Fibroblast of lung (primary cell): ENCODE results near the gene NOP14. TPM values are rescaled to one million over a fixed set of nuclear protein-coding genes. Genes with fewer than 3 reads are reported as not detected.

Experiments used
- DNase-seq, 2 donors: peaks; one replicate each; pipeline versions ENCODE4 v3.0.0 to v3.0.0-alpha.2; 2010; ENCODE audit warnings: low read depth in 2 of 2
- H2AFZ ChIP-seq: 2 replicates; pipeline ENCODE4 v1.5.1; 2012; ENCODE audit warnings: low read length, control low read depth, inconsistent platforms
- H3K27ac ChIP-seq: 2 replicates; pipeline ENCODE4 v1.5.1; 2011; ENCODE audit warnings: low read length, control low read depth; ENCODE audit not compliant: insufficient read depth
- H3K27me3 ChIP-seq: 2 replicates; pipeline ENCODE4 v1.5.1; 2011; ENCODE audit warnings: mild to moderate bottlenecking, low read length; ENCODE audit not compliant: control insufficient read depth, insufficient read depth
- H3K36me3 ChIP-seq: 2 replicates; pipeline ENCODE4 v1.5.1; 2011; ENCODE audit warnings: low read length; ENCODE audit not compliant: control insufficient read depth, insufficient read depth
- H3K4me1 ChIP-seq: 2 replicates; pipeline ENCODE4 v1.5.1; 2011; ENCODE audit warnings: low read length; ENCODE audit not compliant: control insufficient read depth, insufficient read depth; ENCODE audit errors: extremely low read depth
- H3K4me2 ChIP-seq: 2 replicates; pipeline ENCODE4 v1.5.1; 2011; ENCODE audit warnings: low read length, control low read depth; ENCODE audit not compliant: insufficient read depth; ENCODE audit errors: extremely low read depth
- H3K4me3 ChIP-seq, 4 experiments: fragments of 200-600 bp in 1 of 4; sonication (generic) in 1 of 4; replicated peaks in 1 of 4; 2 replicates each; pipeline ENCODE4 v1.5.1; 2011 to 2016; ENCODE audit warnings: low read length in 4 of 4, low read depth in 3 of 4, mild to moderate bottlenecking in 3 of 4, control low read depth in 2 of 4, inconsistent platforms in 1 of 4, mixed read lengths in 1 of 4; ENCODE audit not compliant: insufficient read depth in 1 of 4; ENCODE audit errors: control extremely low read depth in 1 of 4
- H3K79me2 ChIP-seq: 2 replicates; pipeline ENCODE4 v1.5.1; 2012; ENCODE audit warnings: mild to moderate bottlenecking, low read length, inconsistent platforms; ENCODE audit not compliant: control insufficient read depth, insufficient read depth
- H3K9ac ChIP-seq: 2 replicates; pipeline ENCODE4 v1.5.1; 2011; ENCODE audit warnings: mild to moderate bottlenecking, low read length, control low read depth; ENCODE audit not compliant: insufficient read depth
- H3K9me3 ChIP-seq: 2 replicates; pipeline ENCODE4 v1.5.1; 2012; ENCODE audit warnings: low read depth, low read length; ENCODE audit not compliant: control insufficient read depth, insufficient read depth
- H4K20me1 ChIP-seq: 2 replicates; pipeline ENCODE4 v1.5.1; 2011; ENCODE audit warnings: low read length; ENCODE audit not compliant: control insufficient read depth, insufficient read depth; ENCODE audit errors: extremely low read depth
- CTCF ChIP-seq, 2 donors: IDR thresholded peaks in 1 of 2; conservative IDR thresholded peaks in 1 of 2; 1 replicate in 1 of 2; 2 replicates in 1 of 2; pipeline ENCODE4 v1.5.1; 2011 to 2012; ENCODE audit warnings: low read length in 2 of 2, control low read depth in 1 of 2, inconsistent platforms in 1 of 2, low read depth in 1 of 2, mild to moderate bottlenecking in 1 of 2
- EZH2 ChIP-seq: IDR thresholded peaks from 2 replicates; pipeline ENCODE4 v1.5.1; 2012; ENCODE audit warnings: low read length, control low read depth, mild to moderate bottlenecking; ENCODE audit errors: missing control alignments
- polyA plus RNA-seq, 2 donors: library from polyadenylated mRNA; depleted of rRNA in 1 of 2; stranded (reverse) in 1 of 2; unstranded in 1 of 2; fragments of >200 nt; gene quantifications; 2 replicates each; pipeline ENCODE4 v1.2.1, GENCODE V29; 2011 to 2012; ENCODE audit warnings: missing spikeins in 1 of 2
- total RNA-seq: library from RNA; depleted of rRNA; stranded (reverse); fragments of >200 nt; gene quantifications from 2 replicates; pipeline ENCODE4 v1.2.1, GENCODE V29; 2014

The NOP14 gene
- total and polyA plus RNA-seq, 2 donors (not counting 1 experiment from before 2014, with no cell fraction given) = 13.1 to 16.7 TPM

- no peaks in the 10 kb centered on the region for H3K79me2 ChIP-seq
- H3K4me1 ChIP-seq = no peaks in the 10 kb centered on the region
- no peaks in the 10 kb centered on the region for H3K9me3 ChIP-seq
- H4K20me1 ChIP-seq = no peaks in the 10 kb centered on the region
- H3K4me3 ChIP-seq = no peak overlapping the region
- no peaks in the 10 kb centered on the region for H3K27me3 ChIP-seq
- no peak overlapping the region for H3K4me2 ChIP-seq
- no peak for TF ChIP-seq EZH2
- TF ChIP-seq CTCF (conservative IDR thresholded peaks at IDR 0.05 in 1 of 2, IDR thresholded peaks at IDR 0.05 in 1 of 2; ENCODE audit: low read depth in 1 of 2, low read length in 2 of 2) = no peak
- H3K9ac ChIP-seq = no peak overlapping the region
- DNase-seq = no peak
- no peak overlapping the region for H3K27ac ChIP-seq
- peaks cover 50% of the 10 kb centered on the region for H3K36me3 ChIP-seq
- H2AFZ ChIP-seq = no peak overlapping the region
These were observed 19.1 kb downstream of the NOP14 start for GRCh38 chr4:2944091-2944482.

GRCh38 chr4:2943364-2944090 lies 19.7 kb downstream of the NOP14 start:
- no peak for TF ChIP-seq EZH2
- TF ChIP-seq CTCF (conservative IDR thresholded peaks at IDR 0.05 in 1 of 2, IDR thresholded peaks at IDR 0.05 in 1 of 2; ENCODE audit: low read depth in 1 of 2, low read length in 2 of 2) = no peak
- Histone ChIP-seq H3K27ac (no peak overlapping the region), H3K27me3 (no peaks in the 10 kb centered on the region), H2AFZ (no peak overlapping the region), H3K4me2 (no peak overlapping the region), H3K9ac (no peak overlapping the region), H4K20me1 (no peaks in the 10 kb centered on the region), H3K79me2 (no peaks in the 10 kb centered on the region), H3K9me3 (no peaks in the 10 kb centered on the region), H3K36me3 (peaks cover 52% of the 10 kb centered on the region), H3K4me3 (no peak overlapping the region), H3K4me1 (no peaks in the 10 kb centered on the region)
- no peak for DNase-seq

- no peak for DNase-seq
- Histone ChIP-seq H3K36me3 (peaks cover 51% of the 10 kb centered on the region), H3K9me3 (no peaks in the 10 kb centered on the region), H4K20me1 (no peaks in the 10 kb centered on the region), H3K27me3 (no peaks in the 10 kb centered on the region), H3K79me2 (no peaks in the 10 kb centered on the region), H3K4me3 (no peak overlapping the region), H2AFZ (no peak overlapping the region), H3K4me2 (no peak overlapping the region), H3K27ac (no peak overlapping the region), H3K4me1 (no peaks in the 10 kb centered on the region), H3K9ac (no peak overlapping the region)
- TF ChIP-seq EZH2 = no peak
- TF ChIP-seq CTCF (conservative IDR thresholded peaks at IDR 0.05 in 1 of 2, IDR thresholded peaks at IDR 0.05 in 1 of 2; ENCODE audit: low read depth in 1 of 2, low read length in 2 of 2) = no peak
These were observed 20.5 kb downstream of the NOP14 start for GRCh38 chr4:2942532-2943363.
